Inferior parietal cortex (tissue), 1 donor: Measurements from ENCODE around the gene FAM32A.
A peak's percentile ranks its signal among the peaks of the same experiment; 100 is the strongest.
"Not testable (repeated sequence)": the region's sequence is repeated elsewhere in the genome, so short reads cannot be mapped to it uniquely, and the experiment has no call there.

Experiments used
- DNase-seq: peaks from one replicate; pipeline ENCODE4 v3.0.0-alpha.2; 2016; ENCODE audit errors: extremely low spot score

FAM32A gene

DNA sequence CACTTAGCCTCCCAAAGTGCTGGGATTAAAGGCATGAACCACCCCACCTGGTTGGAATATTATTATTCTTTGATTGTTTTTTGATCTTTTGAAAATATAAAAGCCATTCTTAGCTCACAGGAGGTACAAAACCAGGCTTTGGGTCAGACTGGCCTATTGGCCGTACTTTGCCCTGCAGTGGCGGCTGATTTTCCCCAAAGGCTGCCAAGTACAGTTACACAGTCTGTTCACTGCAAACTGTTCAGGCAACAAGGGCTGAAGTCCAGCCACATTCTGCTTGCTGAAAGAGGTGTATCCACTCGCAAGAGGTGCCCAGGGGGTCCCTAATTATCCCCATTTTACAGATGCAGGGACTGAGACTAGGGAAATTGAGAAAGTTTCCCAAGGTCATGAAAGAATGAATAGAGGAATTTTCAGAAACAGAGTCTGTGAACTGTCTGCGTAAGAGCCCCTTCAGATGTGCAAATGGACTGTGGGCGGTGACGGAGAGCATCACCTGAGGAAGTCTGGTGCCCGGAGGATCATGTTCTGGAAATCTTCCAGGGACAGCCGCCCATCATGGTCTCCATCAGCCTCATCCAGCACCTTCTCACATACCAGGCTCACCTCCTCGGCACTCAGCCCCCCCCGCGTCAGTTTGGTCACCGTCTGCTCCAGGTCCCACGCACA is 20.9 kb upstream of the FAM32A start:
- DNase-seq, result no peak

DNA sequence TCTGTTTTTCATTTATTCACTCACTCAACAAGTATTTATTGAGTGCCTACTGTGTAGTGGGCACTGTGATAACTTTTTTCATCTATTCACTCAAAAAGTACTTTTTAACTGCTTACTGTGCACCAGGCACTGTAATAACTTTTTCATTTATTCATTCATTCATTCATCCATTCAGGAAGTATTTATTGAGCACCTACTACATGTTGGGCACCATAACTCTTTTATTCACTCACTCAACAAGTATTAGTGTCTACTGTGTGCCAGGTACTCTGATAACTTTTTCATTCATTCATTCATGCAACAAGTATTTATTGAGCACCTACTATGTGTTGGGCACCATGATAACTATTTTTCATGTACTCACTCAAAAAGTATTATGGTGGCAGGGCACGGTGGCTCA is 18.8 kb upstream of the FAM32A start:
- DNase-seq, result no peak

DNA sequence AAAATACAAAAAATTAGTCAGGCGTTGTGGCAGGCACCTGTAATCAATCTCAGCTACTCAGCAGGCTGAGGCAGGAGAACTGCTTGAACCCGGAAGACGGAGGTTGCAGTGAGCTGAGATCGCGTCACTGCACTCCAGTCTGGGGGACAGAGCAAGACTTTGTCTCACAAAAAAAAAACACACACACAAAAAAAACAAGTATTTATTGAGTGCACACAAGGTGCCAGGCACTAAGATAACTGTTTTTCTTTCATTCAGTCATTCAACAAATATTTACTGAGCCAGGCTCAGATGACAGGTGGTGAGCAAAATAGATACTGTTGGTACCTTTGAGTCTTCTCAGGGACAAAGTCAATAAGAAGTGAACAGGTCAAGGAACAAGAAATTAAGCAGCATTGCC is 18.2 kb upstream of the FAM32A start:
- no peak for DNase-seq

DNA sequence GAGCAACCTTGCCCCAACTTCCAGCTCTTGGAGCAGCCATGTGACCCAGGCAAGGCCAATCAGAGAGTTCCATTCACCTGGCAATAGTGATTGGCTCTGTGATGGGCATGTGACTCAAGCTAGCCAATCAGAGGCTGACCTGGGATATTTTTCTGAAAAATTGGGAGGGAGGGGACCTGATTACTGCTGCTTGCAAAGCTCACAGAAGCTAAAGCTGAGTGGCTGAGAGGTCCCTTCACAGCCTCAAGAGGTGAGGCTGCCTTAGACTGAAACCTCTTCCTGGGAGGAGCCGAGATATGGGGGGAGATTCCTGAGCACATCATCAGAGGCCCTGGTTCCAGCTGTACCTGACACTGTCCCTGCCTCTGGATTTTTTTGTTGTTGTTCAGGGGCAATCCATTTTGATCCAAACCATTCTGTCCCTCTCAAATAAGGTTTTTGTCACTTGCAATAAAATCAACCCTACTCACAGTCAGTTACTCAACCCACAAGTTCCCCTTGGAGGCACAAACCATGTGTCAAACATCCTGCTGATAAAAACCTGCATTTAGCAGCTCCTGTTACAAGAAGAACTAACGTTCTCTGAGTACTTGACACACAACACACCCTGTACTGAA is 16.6 kb upstream of the FAM32A start:
- DNase-seq, result no peak

GRCh38 chr19:16170134-16170533 is 15.1 kb upstream of the FAM32A start:
- DNase-seq, result no peak

DNA sequence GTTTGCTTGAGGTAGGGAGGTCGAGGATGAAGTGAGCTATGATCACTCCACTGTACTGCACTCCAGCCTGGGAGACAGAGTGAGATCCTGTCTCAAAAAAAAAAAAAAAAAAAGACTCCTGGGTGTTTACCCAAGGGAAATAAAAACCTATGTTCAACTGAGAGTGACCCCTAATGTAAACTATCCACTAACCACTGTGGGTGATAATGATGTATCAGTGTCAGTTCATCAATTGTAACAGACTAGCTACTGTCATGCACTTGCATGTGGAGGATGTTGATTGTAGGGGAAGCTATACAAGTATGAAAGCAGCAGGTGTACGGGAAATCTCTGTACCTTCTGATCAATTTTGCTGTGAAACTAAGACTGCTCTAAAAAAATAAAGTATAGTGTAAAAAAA is 9.3 kb upstream of the FAM32A start:
- DNase-seq, result no peak

GRCh38 chr19:16178866-16179265 is 6.3 kb upstream of the FAM32A start:
- not testable (repeated sequence) for DNase-seq

DNA sequence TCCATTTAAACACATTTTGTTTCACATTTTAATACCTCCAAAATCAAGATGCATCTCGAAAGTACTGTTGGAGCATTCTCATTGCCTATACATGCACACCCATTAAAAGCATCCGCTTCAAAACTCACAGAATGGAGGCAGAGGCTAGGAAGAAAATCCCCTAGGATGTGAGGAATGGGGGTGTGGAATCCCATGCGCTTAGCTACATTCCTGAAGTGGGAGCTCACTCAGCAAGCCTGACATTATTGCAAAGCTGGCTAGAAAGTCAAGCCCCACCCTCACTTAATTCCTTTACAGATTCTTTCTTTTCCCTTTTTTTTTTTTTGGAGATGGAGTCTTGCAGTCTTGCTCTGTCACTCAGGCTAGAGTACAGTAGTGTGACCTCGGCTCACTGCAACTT is 4.6 kb upstream of the FAM32A start:
- no peak for DNase-seq

DNA sequence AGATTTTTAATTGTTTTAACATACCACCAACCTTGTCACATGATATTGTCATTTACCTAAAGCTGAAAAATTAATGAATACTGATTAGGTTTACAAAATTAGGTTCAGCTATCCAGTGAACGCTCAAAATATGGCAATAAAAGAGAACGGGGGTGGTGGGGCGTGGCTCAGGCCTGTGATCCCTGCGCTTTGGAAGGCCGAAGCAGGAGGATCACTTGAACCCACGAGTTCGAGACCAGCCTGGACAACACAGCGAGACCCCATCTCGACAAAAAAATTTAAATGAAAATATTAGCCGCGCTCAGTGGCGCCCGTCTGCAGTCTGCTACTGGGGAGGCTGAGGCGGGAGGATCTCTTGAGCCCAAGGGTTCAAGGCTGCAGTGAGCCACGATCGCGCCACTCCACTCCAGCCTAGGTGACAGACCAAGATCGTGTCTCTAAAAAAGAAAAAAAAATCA is 516 bp upstream of the FAM32A start:
- DNase-seq, result no peak

DNA sequence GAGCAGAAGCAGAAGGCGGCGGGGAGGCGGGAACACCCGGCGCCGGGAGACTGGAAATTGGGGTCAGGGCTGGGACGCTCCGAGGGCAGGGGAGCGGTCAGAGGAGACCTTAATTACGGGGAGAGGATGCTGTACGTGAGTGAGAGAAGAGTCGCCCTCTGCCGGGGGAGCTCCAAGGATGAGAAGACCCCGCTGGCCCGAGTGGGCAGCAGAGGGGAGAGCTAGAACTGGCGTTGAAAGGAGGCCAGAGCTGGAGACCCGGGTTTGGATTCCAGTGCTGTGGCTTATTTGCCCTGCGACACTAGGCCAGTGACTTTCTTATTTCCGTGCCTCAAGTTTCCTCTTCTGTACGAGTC is 536 bp downstream of the FAM32A start:
- no peak for DNase-seq

DNA sequence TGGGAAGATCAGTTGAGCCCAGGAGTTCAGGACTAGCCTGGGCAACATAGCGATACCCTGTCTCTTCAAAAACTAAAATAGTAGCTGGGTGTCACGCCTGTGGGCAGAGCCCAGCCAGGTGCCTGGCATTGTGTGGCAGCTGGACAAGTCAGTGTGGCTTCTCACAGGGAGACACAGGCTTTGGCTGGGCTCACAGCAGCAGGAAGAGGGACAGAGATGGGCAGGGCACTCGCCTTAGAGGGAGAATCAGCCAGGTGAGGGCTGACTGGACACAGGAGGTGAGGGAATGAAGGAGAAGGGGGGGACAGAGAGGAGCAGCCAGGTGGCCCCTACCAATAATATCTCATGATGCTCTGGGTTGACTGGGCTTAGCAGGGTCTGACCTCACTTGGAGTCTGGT is 3.3 kb downstream of the FAM32A start:
- DNase-seq, result no peak

DNA sequence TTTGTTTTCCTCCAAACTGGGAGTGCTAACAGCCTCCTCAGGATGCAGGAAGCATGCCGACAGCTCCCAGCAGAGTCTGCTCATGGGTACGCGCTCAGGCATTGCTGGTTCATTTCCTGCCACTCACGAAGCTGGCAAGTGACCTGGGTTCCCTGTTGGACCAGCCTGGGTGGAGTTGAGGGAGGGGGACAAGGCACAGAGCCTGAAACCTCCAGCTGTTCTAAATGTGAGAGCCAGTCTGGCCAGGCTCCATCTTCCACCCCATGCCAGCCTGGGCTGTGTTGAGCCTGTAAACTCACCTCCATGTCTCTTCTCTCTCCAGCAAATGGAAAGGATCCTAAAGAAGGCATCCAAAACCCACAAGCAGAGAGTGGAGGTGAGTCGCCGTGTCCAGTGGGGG is 5.0 kb downstream of the FAM32A start:
- no peak for DNase-seq

DNA sequence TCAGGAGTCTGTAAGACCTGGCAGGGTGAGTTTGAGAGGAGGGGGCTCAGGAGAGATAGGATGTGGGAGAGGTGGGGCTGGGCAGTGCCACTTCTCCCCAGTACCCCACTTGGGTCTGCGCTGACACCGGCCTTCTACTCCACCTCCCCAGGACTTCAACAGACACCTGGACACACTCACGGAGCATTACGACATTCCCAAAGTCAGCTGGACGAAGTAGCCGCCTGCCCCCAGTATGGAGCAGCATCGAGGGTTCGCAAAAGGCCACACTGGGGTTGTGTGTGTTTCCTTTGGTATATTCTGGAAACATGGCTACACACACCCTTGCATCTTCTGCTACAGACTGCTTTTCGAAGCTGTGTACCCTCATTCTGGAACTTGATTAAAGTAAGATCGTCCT is 5.5 kb downstream of the FAM32A start:
- DNase-seq, result no peak

- no peak for DNase-seq
Measured at GRCh38 chr19:16191216-16191908, 6.2 kb downstream of the FAM32A start.

- DNase-seq, result no peak
Measured at GRCh38 chr19:16193466-16193865, 8.3 kb downstream of the FAM32A start.

- DNase-seq, result no peak
Measured at GRCh38 chr19:16197188-16197621, 12.0 kb downstream of the FAM32A start.

- DNase-seq, result peak; percentile 99
Measured at GRCh38 chr19:16197622-16198369, 12.6 kb downstream of the FAM32A start, which contains the start of gene AP1M1. TSS of gene AP1M1 (plus strand) at chr19:16197911. CDS start at chr19:16198027, 116 bp downstream.

- DNase-seq, result no peak
Measured at GRCh38 chr19:16198370-16198651, 13.1 kb downstream of the FAM32A start.

- DNase-seq, result no peak
Measured at GRCh38 chr19:16199275-16199932, 14.2 kb downstream of the FAM32A start.

- DNase-seq, result no peak
Measured at GRCh38 chr19:16200038-16201010, 15.1 kb downstream of the FAM32A start.

- DNase-seq, result no peak
Measured at GRCh38 chr19:16201011-16201391, 15.8 kb downstream of the FAM32A start.
